T-helper 1 cell treated with Interleukin-12 subunit alpha and Interleukin-12 subunit beta and Interleukin-4 antibody, amounts not matched to agents 30 μg/mL and 1 μg/mL, for 36 hours (primary cell): ENCODE data around the gene ACADS.

ENCODE experiments used
- H3K27ac Mint-ChIP-seq: one replicate; pipeline ENCODE4 v1.8.0; 2021; ENCODE audit warnings: mild to moderate bottlenecking, mixed read lengths
- H3K27me3 Mint-ChIP-seq: one replicate; pipeline ENCODE4 v1.8.0; 2021; ENCODE audit warnings: low read depth, mixed read lengths
- H3K36me3 Mint-ChIP-seq: one replicate; pipeline ENCODE4 v1.8.0; 2021; ENCODE audit warnings: low read depth, mixed read lengths
- H3K4me1 Mint-ChIP-seq: one replicate; pipeline ENCODE4 v1.8.0; 2021; ENCODE audit warnings: low read depth, mixed read lengths
- H3K4me3 Mint-ChIP-seq: one replicate; pipeline ENCODE4 v1.8.0; 2021; ENCODE audit warnings: mild to moderate bottlenecking, moderate library complexity, mixed read lengths
- H3K9me3 Mint-ChIP-seq: one replicate; pipeline ENCODE4 v1.8.0; 2021; ENCODE audit warnings: mixed read lengths

Gene ACADS

GRCh38 chr12:120725659-120726509 lies at the start of gene ACADS:
Gene ACADS, plus strand, starts transcription at chr12:120725826. Its CDS starts 60 bp downstream, at chr12:120725886.
- peaks cover 14% of the 10 kb centered on the region for H3K4me1 Mint-ChIP-seq
- H3K9me3 Mint-ChIP-seq = no peaks in the 10 kb centered on the region
- peak within 1 kb of the TSS; percentile 71 for H3K27ac Mint-ChIP-seq
- peak within 1 kb of the TSS; percentile 92 for H3K4me3 Mint-ChIP-seq
- no peaks in the 10 kb centered on the region for H3K27me3 Mint-ChIP-seq
- H3K36me3 Mint-ChIP-seq = peaks cover 27% of the 10 kb centered on the region

GRCh38 chr12:120677765-120678473 lies 47.7 kb upstream of the ACADS start:
- no peaks in the 10 kb centered on the region for H3K9me3 Mint-ChIP-seq
- peak overlapping the region; percentile 57 for H3K27ac Mint-ChIP-seq
- H3K27me3 Mint-ChIP-seq = no peaks in the 10 kb centered on the region
- no peaks in the 10 kb centered on the region for H3K36me3 Mint-ChIP-seq
- peaks cover 14% of the 10 kb centered on the region for H3K4me1 Mint-ChIP-seq
- no peak overlapping the region for H3K4me3 Mint-ChIP-seq

GRCh38 chr12:120678572-120678971 lies 47.1 kb upstream of the ACADS start:
- Mint-ChIP-seq H3K9me3 (no peaks in the 10 kb centered on the region), H3K36me3 (no peaks in the 10 kb centered on the region), H3K4me3 (no peak overlapping the region), H3K27me3 (no peaks in the 10 kb centered on the region), H3K27ac (no peak overlapping the region), H3K4me1 (peaks cover 14% of the 10 kb centered on the region)

- Mint-ChIP-seq H3K9me3 (no peaks in the 10 kb centered on the region), H3K4me3 (no peak overlapping the region), H3K36me3 (no peaks in the 10 kb centered on the region), H3K4me1 (peaks cover 19% of the 10 kb centered on the region), H3K27me3 (no peaks in the 10 kb centered on the region), H3K27ac (peak overlapping the region; percentile 39)
Observed at GRCh38 chr12:120680165-120680738, 45.4 kb upstream of the ACADS start.

GRCh38 chr12:120684523-120684932 lies 41.1 kb upstream of the ACADS start:
- H3K9me3 Mint-ChIP-seq = no peaks in the 10 kb centered on the region
- no peaks in the 10 kb centered on the region for H3K27me3 Mint-ChIP-seq
- peak overlapping the region; percentile 2 for H3K27ac Mint-ChIP-seq
- peaks cover 2% of the 10 kb centered on the region for H3K36me3 Mint-ChIP-seq
- H3K4me3 Mint-ChIP-seq = no peak overlapping the region
- peaks cover 24% of the 10 kb centered on the region for H3K4me1 Mint-ChIP-seq

GRCh38 chr12:120685522-120685921 lies 40.1 kb upstream of the ACADS start:
- H3K36me3 Mint-ChIP-seq = peaks cover 2% of the 10 kb centered on the region
- peak overlapping the region; percentile 50 for H3K27ac Mint-ChIP-seq
- H3K27me3 Mint-ChIP-seq = no peaks in the 10 kb centered on the region
- peak overlapping the region; percentile 92 for H3K4me3 Mint-ChIP-seq
- H3K4me1 Mint-ChIP-seq = peaks cover 29% of the 10 kb centered on the region
- no peaks in the 10 kb centered on the region for H3K9me3 Mint-ChIP-seq

- peak overlapping the region; percentile 92 for H3K4me3 Mint-ChIP-seq
- H3K9me3 Mint-ChIP-seq = no peaks in the 10 kb centered on the region
- peaks cover 36% of the 10 kb centered on the region for H3K4me1 Mint-ChIP-seq
- no peaks in the 10 kb centered on the region for H3K27me3 Mint-ChIP-seq
- H3K27ac Mint-ChIP-seq = peak overlapping the region; percentile 93
- H3K36me3 Mint-ChIP-seq = peaks cover 5% of the 10 kb centered on the region
Observed at GRCh38 chr12:120686151-120686689, 39.4 kb upstream of the ACADS start.

- Mint-ChIP-seq H3K4me3 (peak within 1 kb of the TSS; percentile 95), H3K9me3 (no peaks in the 10 kb centered on the region), H3K36me3 (peaks cover 6% of the 10 kb centered on the region), H3K27ac (peak within 1 kb of the TSS; percentile 93), H3K27me3 (no peaks in the 10 kb centered on the region), H3K4me1 (peaks cover 41% of the 10 kb centered on the region)
Observed at GRCh38 chr12:120686690-120687577, 38.7 kb upstream of the ACADS start, which contains the start of gene MLEC. Gene MLEC, plus strand, starts transcription at chr12:120687149. Its CDS starts 148 bp downstream, at chr12:120687297.

GRCh38 chr12:120687578-120688289 lies 37.9 kb upstream of the ACADS start:
- peaks cover 49% of the 10 kb centered on the region for H3K4me1 Mint-ChIP-seq
- no peaks in the 10 kb centered on the region for H3K27me3 Mint-ChIP-seq
- H3K27ac Mint-ChIP-seq = peak overlapping the region; percentile 79
- peaks cover 9% of the 10 kb centered on the region for H3K36me3 Mint-ChIP-seq
- H3K4me3 Mint-ChIP-seq = peak overlapping the region; percentile 95
- H3K9me3 Mint-ChIP-seq = no peaks in the 10 kb centered on the region

- H3K9me3 Mint-ChIP-seq = no peaks in the 10 kb centered on the region
- H3K36me3 Mint-ChIP-seq = peaks cover 12% of the 10 kb centered on the region
- H3K27ac Mint-ChIP-seq = peak overlapping the region; percentile 79
- peaks cover 54% of the 10 kb centered on the region for H3K4me1 Mint-ChIP-seq
- peak overlapping the region; percentile 95 for H3K4me3 Mint-ChIP-seq
- no peaks in the 10 kb centered on the region for H3K27me3 Mint-ChIP-seq
Observed at GRCh38 chr12:120688527-120689071, 37.0 kb upstream of the ACADS start.

- Mint-ChIP-seq H3K9me3 (no peaks in the 10 kb centered on the region), H3K4me1 (peaks cover 59% of the 10 kb centered on the region), H3K27me3 (no peaks in the 10 kb centered on the region), H3K4me3 (peak overlapping the region; percentile 95), H3K27ac (no peak overlapping the region), H3K36me3 (peaks cover 20% of the 10 kb centered on the region)
Observed at GRCh38 chr12:120689397-120690082, 36.1 kb upstream of the ACADS start.

GRCh38 chr12:120690083-120690450 lies 35.6 kb upstream of the ACADS start:
- H3K9me3 Mint-ChIP-seq = no peaks in the 10 kb centered on the region
- peaks cover 56% of the 10 kb centered on the region for H3K4me1 Mint-ChIP-seq
- no peak overlapping the region for H3K4me3 Mint-ChIP-seq

More at GRCh38 chr12:120690083-120690450, 35.6 kb upstream of the ACADS start:
- peaks cover 25% of the 10 kb centered on the region for H3K36me3 Mint-ChIP-seq
- no peaks in the 10 kb centered on the region for H3K27me3 Mint-ChIP-seq
- H3K27ac Mint-ChIP-seq = no peak overlapping the region
